Endothelial cell of umbilical vein (primary cell): ENCODE measurements around the gene TMEM82. TPM values are rescaled to one million over a fixed set of nuclear protein-coding genes. Genes with fewer than 3 reads are reported as not detected.

Experiments
- BruUV-seq: library from RNA; stranded (reverse); fragments of 400-500 nt; replicated peaks from 2 replicates; lab custom pipeline; 2021; lab: Mats Ljungman, UMichigan
- CTCF ChIA-PET: fragments of 300-600, 350-600 bp; sonication (Branson Sonifier 250); formaldehyde crosslinking; loops from one replicate; lab custom pipeline; 2021; ENCODE audit warnings: antibody characterized with exemption, inconsistent platforms; lab: Charles Lee
- POLR2A ChIA-PET: fragments of 300-600, 350-600 bp; sonication (Branson Sonifier 250); formaldehyde crosslinking; loops from one replicate; lab custom pipeline; 2021; ENCODE audit warnings: antibody characterized with exemption, inconsistent platforms; lab: Charles Lee
- DNase-seq: peaks from one replicate; pipeline ENCODE4 v3.0.0-alpha.2; 2011; ENCODE audit warnings: low read depth, low spot score
- FAIRE-seq: peaks from 2 replicates; lab custom pipeline; 2011; peaks lifted over from hg19 to GRCh38; lab: Jason Lieb, UNC
- H2AFZ ChIP-seq: 2 replicates; pipeline ENCODE4 v1.6.0; 2012; ENCODE audit warnings: low read depth, low read length, control low read depth, inconsistent platforms
- H3K27ac ChIP-seq: 2 replicates; pipeline ENCODE4 v1.5.1; 2011; ENCODE audit warnings: low read depth, mild to moderate bottlenecking, control low read depth, low read length, moderate library complexity; ENCODE audit not compliant: insufficient read depth
- H3K27me3 ChIP-seq, 2 experiments: 2 replicates each; pipeline versions ENCODE4 v1.6.0 to v1.6.1; 2011; ENCODE audit warnings: low read length in 2 of 2, mixed read lengths in 1 of 2; ENCODE audit not compliant: control insufficient read depth in 2 of 2, insufficient read depth in 2 of 2
- H3K36me3 ChIP-seq, 2 experiments: 2 replicates in 1 of 2; 3 replicates in 1 of 2; pipeline ENCODE4 v1.5.1; 2011; ENCODE audit warnings: low read length in 2 of 2, mild to moderate bottlenecking in 1 of 2, moderate library complexity in 1 of 2; ENCODE audit not compliant: control insufficient read depth in 2 of 2, insufficient read depth in 2 of 2; ENCODE audit errors: extremely low read depth in 1 of 2
- H3K4me1 ChIP-seq: 3 replicates; pipeline ENCODE4 v1.5.1; 2011; ENCODE audit warnings: mild to moderate bottlenecking, low read length; ENCODE audit not compliant: control insufficient read depth, insufficient read depth; ENCODE audit errors: extremely low read depth
- H3K4me2 ChIP-seq: 2 replicates; pipeline ENCODE4 v1.6.1; 2011; ENCODE audit warnings: low read length, control low read depth, mixed read lengths; ENCODE audit not compliant: insufficient read depth
- H3K4me3 ChIP-seq, 3 experiments: fragments of 200-600 bp in 1 of 3; sonication (generic), shearing (Covaris generic) in 1 of 3; replicated peaks in 1 of 3; 2 replicates each; pipeline ENCODE4 v1.5.1; 2011 to 2016; ENCODE audit warnings: control low read depth in 3 of 3, low read length in 3 of 3, mild to moderate bottlenecking in 2 of 3, inconsistent platforms in 1 of 3, low read depth in 1 of 3, moderate library complexity in 1 of 3; ENCODE audit not compliant: insufficient read depth in 1 of 3
- H3K79me2 ChIP-seq: 2 replicates; pipeline ENCODE4 v1.6.0; 2012; ENCODE audit warnings: low read length, inconsistent platforms; ENCODE audit not compliant: control insufficient read depth, insufficient read depth
- H3K9ac ChIP-seq: replicated peaks from 2 replicates; pipeline ENCODE3; 2011; ENCODE audit warnings: low read length, control low read depth; ENCODE audit not compliant: insufficient read depth; ENCODE audit errors: extremely low read depth
- H3K9me1 ChIP-seq: replicated peaks from 3 replicates; pipeline ENCODE4 v1.6.0; 2011; ENCODE audit warnings: mild to moderate bottlenecking, low read length; ENCODE audit not compliant: control insufficient read depth, insufficient read depth; ENCODE audit errors: extremely low read depth
- H3K9me3 ChIP-seq: replicated peaks from 2 replicates; pipeline ENCODE4 v1.5.1; 2012; ENCODE audit warnings: low read length, inconsistent platforms; ENCODE audit not compliant: control insufficient read depth, insufficient read depth
- H4K20me1 ChIP-seq: replicated peaks from 2 replicates; pipeline ENCODE3; 2011; ENCODE audit warnings: mild to moderate bottlenecking, low read length; ENCODE audit not compliant: control insufficient read depth, insufficient read depth; ENCODE audit errors: extremely low read depth
- CTCF ChIP-seq, 2 donors: IDR thresholded peaks; 1 replicate in 1 of 2; 2 replicates in 1 of 2; pipeline ENCODE4 v1.5.1; 2011; ENCODE audit warnings: low read length in 2 of 2, mild to moderate bottlenecking in 2 of 2, moderate library complexity in 2 of 2, control low read depth in 1 of 2, inconsistent platforms in 1 of 2, low read depth in 1 of 2; ENCODE audit not compliant: insufficient read depth in 1 of 2; ENCODE audit errors: extremely low read depth in 1 of 2
- EZH2 ChIP-seq: IDR thresholded peaks from 2 replicates; pipeline ENCODE4 v1.6.1; 2012; ENCODE audit warnings: borderline replicate concordance, low read depth, mild to moderate bottlenecking, moderate library complexity, low read length, inconsistent platforms; ENCODE audit not compliant: severe bottlenecking
- FOS ChIP-seq: IDR thresholded peaks from 2 replicates; pipeline ENCODE4 v1.6.1; 2011; ENCODE audit warnings: mild to moderate bottlenecking, low read length, moderate library complexity, borderline replicate concordance; ENCODE audit not compliant: insufficient read depth
- GATA2 ChIP-seq: IDR thresholded peaks from 2 replicates; pipeline ENCODE4 v1.7.0; 2011; ENCODE audit warnings: low read depth, mild to moderate bottlenecking, moderate library complexity, mixed read lengths, low read length; ENCODE audit not compliant: insufficient read length, insufficient read depth
- JUN ChIP-seq: IDR thresholded peaks from 2 replicates; pipeline ENCODE4 v1.6.1; 2011; ENCODE audit warnings: borderline replicate concordance, low read depth; ENCODE audit not compliant: insufficient read length, insufficient read depth
- MAX ChIP-seq: IDR thresholded peaks from 2 replicates; pipeline ENCODE4 v1.6.1; 2011; ENCODE audit not compliant: insufficient read depth, insufficient read length
- MYC ChIP-seq: IDR thresholded peaks from one replicate; pipeline ENCODE4 v1.6.1; 2011; ENCODE audit warnings: mild to moderate bottlenecking, low read depth, low read length
- POLR2A ChIP-seq: IDR thresholded peaks from 2 replicates; pipeline ENCODE4 v1.6.1; 2012; ENCODE audit warnings: low read depth, mild to moderate bottlenecking, control low read depth, low read length
- POLR2AphosphoS5 ChIP-seq: IDR thresholded peaks from 2 replicates; pipeline ENCODE4 v1.6.1; 2012; ENCODE audit warnings: low read depth, mild to moderate bottlenecking, control low read depth, low read length, moderate library complexity; ENCODE audit not compliant: insufficient read depth
- dilution Hi-C: fragments of 300-500 bp; cut with MboI; formaldehyde crosslinking; loops from one replicate; pipeline ENCODE4 v1.15.0; 2019; ENCODE audit warnings: low sequenced_read_pairs; ENCODE audit not compliant: extremely low pct_ligation_motif_present
- intact Hi-C: fragments of 100-400 bp; cut with micrococcal nuclease; formaldehyde crosslinking; loops from one replicate; pipeline ENCODE4 v1.10.0; 2022
- polyA plus RNA-seq, 4 experiments: library from polyadenylated mRNA; depleted of rRNA in 3 of 4; stranded (reverse) in 3 of 4; unstranded in 1 of 4; fragments of >200 nt; gene quantifications; 2 replicates each; pipeline versions ENCODE4 v1.2.1 to v1.2.3, GENCODE V29; 2011 to 2012; ENCODE audit warnings: missing spikeins in 1 of 4
- total RNA-seq: library from RNA; stranded (reverse); gene quantifications from 2 replicates; pipeline ENCODE4 v1.2.3, GENCODE V29; 2021

The TMEM82 gene
- total and polyA plus RNA-seq, 2 donors (not counting 3 experiments of a cell fraction or from before 2014, with no cell fraction given), result not detected

DNA sequence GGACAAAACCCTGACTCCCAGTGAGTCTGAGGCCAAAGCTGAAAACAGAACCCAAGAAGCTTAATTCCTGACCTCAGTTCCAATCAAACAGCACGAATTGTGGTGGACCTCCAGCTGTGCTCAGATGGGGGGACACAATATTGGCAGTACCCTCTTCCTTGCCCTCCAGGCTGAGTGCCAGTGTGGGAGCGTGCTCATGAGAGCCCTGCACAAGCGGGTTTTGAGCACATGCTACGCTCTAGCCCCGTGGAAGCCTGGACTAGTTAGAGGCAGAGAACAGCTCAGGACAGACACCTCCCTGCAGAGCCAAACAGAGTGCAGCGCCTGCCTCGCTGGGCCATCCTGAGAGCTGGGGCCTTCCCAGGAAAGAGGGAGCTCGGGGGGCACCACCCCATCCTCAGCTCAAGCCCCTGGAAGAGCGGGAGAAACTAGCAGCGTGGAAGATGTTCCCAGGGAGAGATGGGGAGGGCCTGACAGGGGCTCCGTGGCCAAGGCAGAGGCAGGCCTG lies 9.0 kb upstream of the TMEM82 start:
- BruUV-seq, result no TSS peak
- Histone ChIP-seq H3K4me3 (no peak overlapping the region), H3K9me1 (no peaks in the 10 kb centered on the region), H3K27ac (no peak overlapping the region), H3K9ac (no peak overlapping the region), H3K36me3 (peaks cover 2 to 45% of the 10 kb centered on the region in 2 experiments), H3K79me2 (no peaks in the 10 kb centered on the region), H3K4me2 (no peak overlapping the region), H3K27me3 (no peaks in the 10 kb centered on the region), H2AFZ (no peak overlapping the region), H3K9me3 (no peaks in the 10 kb centered on the region), H3K4me1 (no peaks in the 10 kb centered on the region), H4K20me1 (no peaks in the 10 kb centered on the region)
- CTCF ChIA-PET, result no interaction called here
- dilution Hi-C loops (no loop called here), intact Hi-C loops (no loop called here)
- FAIRE-seq, result no peak
- no peak for DNase-seq
- POLR2A ChIA-PET, result no interaction called here
- TF ChIP-seq POLR2AphosphoS5 (no peak), POLR2A (no peak), CTCF (IDR thresholded peaks at IDR 0.05; ENCODE audit: extremely low read depth in 1 of 2, insufficient read depth in 1 of 2, low read depth in 1 of 2, low read length in 2 of 2) (no peak), MYC (no peak), MAX (no peak), FOS (no peak), JUN (no peak), GATA2 (no peak), EZH2 (no peak)
